GM23338 (cell line): ENCODE data around the gene ACOX3.

Experiments used
- CREB1 ChIP-seq: fragments of 250-450 bp; sonication (Bioruptor Pico); IDR thresholded peaks from 2 replicates; pipeline ENCODE4 v1.5.0; 2020; ENCODE audit warnings: low read depth, mild to moderate bottlenecking, moderate library complexity
- CTCF ChIP-seq, 2 experiments: fragments of 200-600 bp in 1 of 2; sonication (generic) in 1 of 2; conservative IDR thresholded peaks; 2 replicates each; pipeline versions ENCODE4 v1.5.1 to v1.6.1; 2016 to 2017; ENCODE audit warnings: antibody characterized with exemption in 2 of 2, low read depth in 2 of 2, mild to moderate bottlenecking in 2 of 2, moderate library complexity in 1 of 2
- ETS1 ChIP-seq: IDR thresholded peaks from 2 replicates; pipeline ENCODE4 v1.6.1; 2016; ENCODE audit warnings: antibody characterized with exemption
- EZH2 ChIP-seq: fragments of 200-600 bp; sonication (generic); IDR thresholded peaks from one replicate; pipeline ENCODE4 v1.8.0; 2017; ENCODE audit warnings: antibody characterized with exemption, mild to moderate bottlenecking, low read depth; ENCODE audit not compliant: unreplicated experiment
- EZH2phosphoT487 ChIP-seq: fragments of 200-600 bp; sonication (generic); IDR thresholded peaks from one replicate; pipeline ENCODE4 v1.8.1; 2018; ENCODE audit warnings: antibody characterized with exemption; ENCODE audit not compliant: unreplicated experiment
- JUNB ChIP-seq: IDR thresholded peaks from one replicate; pipeline ENCODE4 v1.6.1; 2016; ENCODE audit warnings: antibody characterized with exemption; ENCODE audit not compliant: unreplicated experiment
- NANOG ChIP-seq: IDR thresholded peaks from 2 replicates; pipeline ENCODE4 v1.6.1; 2016; ENCODE audit warnings: antibody characterized with exemption, borderline replicate concordance
- POLR2AphosphoS5 ChIP-seq: IDR thresholded peaks from 2 replicates; pipeline ENCODE4 v1.6.1; 2016; ENCODE audit warnings: antibody characterized with exemption, low read depth
- REST ChIP-seq: IDR thresholded peaks from one replicate; pipeline ENCODE4 v1.6.1; 2018; ENCODE audit warnings: antibody characterized with exemption; ENCODE audit not compliant: unreplicated experiment
- STAT1 ChIP-seq: IDR thresholded peaks from one replicate; pipeline ENCODE4 v1.6.1; 2016; ENCODE audit warnings: antibody characterized with exemption; ENCODE audit not compliant: unreplicated experiment
- ZNF114 ChIP-seq: fragments of 250-450 bp; sonication (Bioruptor Pico); IDR thresholded peaks from 2 replicates; pipeline ENCODE4 v1.5.0; 2020; ENCODE audit warnings: mild to moderate bottlenecking, moderate library complexity
- ZNF331 ChIP-seq: fragments of 250-450 bp; sonication (Bioruptor Pico); IDR thresholded peaks from 2 replicates; pipeline ENCODE4 v1.5.0; 2020; ENCODE audit warnings: low read depth, mild to moderate bottlenecking, moderate library complexity
- ZNF462 ChIP-seq: fragments of 250-450 bp; sonication (Bioruptor Pico); IDR thresholded peaks from 2 replicates; pipeline ENCODE4 v1.5.0; 2020; ENCODE audit warnings: mild to moderate bottlenecking, moderate library complexity

- TF ChIP-seq CTCF (conservative IDR thresholded peaks at IDR 0.05; ENCODE audit: low read depth in 2 of 2) (no peak), EZH2 (no peak), EZH2phosphoT487 (no peak), ZNF331 (CRISPR knock-in tag) (no peak), ZNF114 (CRISPR knock-in tag) (no peak), JUNB (no peak), STAT1 (no peak), NANOG (no peak), REST (no peak), POLR2AphosphoS5 (no peak), ZNF462 (CRISPR knock-in tag) (no peak), CREB1 (CRISPR knock-in tag) (no peak), ETS1 (no peak)
Measured at GRCh38 chr4:8387615-8388527, 52.7 kb downstream of the ACOX3 start.
